ELR (cell line): ENCODE results near the gene TDRD9.
"Not testable (repeated sequence)": the region's sequence is repeated elsewhere in the genome, so short reads cannot be mapped to it uniquely, and the experiment has no call there.

ENCODE experiments used
- DNase-seq: peaks from one replicate; pipeline ENCODE4 v3.0.0-alpha.2; 2015; ENCODE audit warnings: low read depth

TDRD9 gene

GRCh38 chr14:103928011-103928890 is at the start of gene TDRD9:
Gene TDRD9 (plus strand): TSS chr14:103928456. CDS start chr14:103928510, 54 bp downstream.
- no peak for DNase-seq

- no peak for DNase-seq
These were observed 49.1 kb upstream of the TDRD9 start for GRCh38 chr14:103879118-103879569.

GRCh38 chr14:103879570-103880347 is 48.5 kb upstream of the TDRD9 start:
- peak; percentile 26 for DNase-seq

- peak; percentile 42 for DNase-seq
These were observed 47.6 kb upstream of the TDRD9 start for GRCh38 chr14:103880348-103881267.

GRCh38 chr14:103881268-103882201 is 46.7 kb upstream of the TDRD9 start:
- DNase-seq = no peak

- no peak for DNase-seq
These were observed 45.6 kb upstream of the TDRD9 start for GRCh38 chr14:103882503-103883262.

- no peak for DNase-seq
These were observed 45.1 kb upstream of the TDRD9 start for GRCh38 chr14:103883263-103883523.

GRCh38 chr14:103884854-103885253 is 43.4 kb upstream of the TDRD9 start:
- DNase-seq = no peak

GRCh38 chr14:103885509-103885932 is 42.7 kb upstream of the TDRD9 start:
- no peak for DNase-seq

GRCh38 chr14:103886304-103887169 is 41.7 kb upstream of the TDRD9 start:
- DNase-seq = no peak

- DNase-seq = no peak
These were observed 41.1 kb upstream of the TDRD9 start for GRCh38 chr14:103887170-103887501.

GRCh38 chr14:103887557-103888115 is 40.6 kb upstream of the TDRD9 start:
- no peak for DNase-seq

- not testable (repeated sequence) for DNase-seq
These were observed 39.3 kb upstream of the TDRD9 start for GRCh38 chr14:103889002-103889312.

GRCh38 chr14:103889313-103890051 is 38.8 kb upstream of the TDRD9 start:
- DNase-seq = peak; percentile 26

GRCh38 chr14:103890052-103890371 is 38.2 kb upstream of the TDRD9 start:
- DNase-seq = no peak

GRCh38 chr14:103890821-103891666 is 37.2 kb upstream of the TDRD9 start:
- no peak for DNase-seq

GRCh38 chr14:103891667-103892215 is 36.5 kb upstream of the TDRD9 start:
- DNase-seq = no peak
